Measurements from ENCODE around the gene TENM4.

The TENM4 gene

DNA sequence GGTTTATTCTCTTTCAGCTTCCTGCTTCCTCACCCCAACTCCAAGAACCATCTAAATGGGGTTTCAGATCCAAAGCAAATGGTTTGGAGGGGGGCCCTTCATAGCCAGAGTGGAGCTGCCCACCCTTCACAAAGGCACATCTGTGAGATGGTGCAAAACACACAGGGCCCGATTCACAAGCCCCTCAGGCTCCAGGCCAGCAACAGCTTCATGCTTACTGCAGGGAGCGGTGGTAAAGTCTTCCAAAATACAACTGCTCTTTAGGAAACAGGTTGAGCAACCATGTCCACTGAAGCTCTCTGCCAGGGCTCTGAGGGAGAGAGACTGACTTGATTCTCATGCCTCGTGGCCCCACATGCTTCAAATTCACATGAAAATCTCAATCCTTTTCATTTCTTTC is 653.1 kb downstream of the TENM4 start:
- TF ChIP-seq SP2 (tag by site-specific recombination; IDR thresholded peaks at IDR 0.05) (no peak), ZBTB20 (tag by site-specific recombination; IDR thresholded peaks at IDR 0.05) (no peak)
- ChIA-PET POLR2A (no interaction called here), CTCF (interaction anchor here (0.8 to 3.9 kb wide), 2 partner anchors 10 to 588 kb away, joined by 4 to 16 read pairs; no protein-coding TSS in a partner anchor)
- Histone ChIP-seq H3K4me3 (ENCODE audit: low read depth, low read length) (no peak overlapping the region), H3K36me3 (ENCODE audit: control insufficient read depth in 2 of 2, insufficient read depth in 1 of 2, low read length in 2 of 2) (no peaks in the 10 kb centered on the region), H3K9me3 (ENCODE audit: control insufficient read depth, insufficient read depth, low read depth, low read length) (no peaks in the 10 kb centered on the region), H3K4me1 (ENCODE audit: control insufficient read depth, insufficient read depth, low read length) (no peaks in the 10 kb centered on the region), H3K27ac (ENCODE audit: extremely low read depth, low read depth, low read length) (no peak overlapping the region)

DNA sequence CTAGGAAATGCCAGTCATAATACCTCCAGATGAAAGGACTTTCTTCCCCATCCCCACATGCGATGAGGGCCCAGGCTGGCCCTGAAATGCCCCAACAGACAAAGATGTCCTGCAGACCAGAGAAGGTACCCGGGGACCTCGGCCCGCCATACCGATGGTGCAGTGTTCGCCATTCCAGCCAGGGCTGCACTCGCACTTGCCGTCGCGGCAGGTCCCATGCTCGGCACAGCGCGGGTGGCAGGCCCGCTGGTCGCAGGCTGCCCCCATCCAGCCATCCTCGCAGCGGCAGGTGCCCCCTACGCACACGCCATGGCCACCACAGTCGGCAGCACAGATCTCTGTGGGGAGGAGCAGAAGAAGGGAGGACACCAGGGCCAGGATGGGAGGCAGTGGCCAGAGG is 654.1 kb downstream of the TENM4 start:
- ChIA-PET POLR2A (no interaction called here), CTCF (interaction anchor here (0.6 to 1.0 kb wide), 2 partner anchors 11 to 12 kb away, joined by 4 to 8 read pairs; no protein-coding TSS in a partner anchor)
- no peaks in the 10 kb centered on the region for H3K9me3 ChIP-seq (ENCODE audit: control insufficient read depth, insufficient read depth, low read depth, low read length)
- TF ChIP-seq ZNF214 (tag by site-specific recombination; IDR thresholded peaks at IDR 0.05; ENCODE audit: borderline replicate concordance) (no peak), ZFP41 (tag by site-specific recombination; IDR thresholded peaks at IDR 0.05; ENCODE audit: borderline replicate concordance) (no peak), ZNF157 (tag by site-specific recombination; IDR thresholded peaks at IDR 0.05) (no peak), ZNF114 (tag by site-specific recombination; IDR thresholded peaks at IDR 0.05) (no peak), ZNF624 (tag by site-specific recombination; IDR thresholded peaks at IDR 0.05) (no peak), ZNF302 (tag by site-specific recombination; IDR thresholded peaks at IDR 0.05; ENCODE audit: low read depth) (no peak), REPIN1 (tag by site-specific recombination; IDR thresholded peaks at IDR 0.05; ENCODE audit: low read depth) (no peak), ZNF670 (tag by site-specific recombination; IDR thresholded peaks at IDR 0.05; ENCODE audit: low read depth) (no peak), KLF9 (tag by site-specific recombination; IDR thresholded peaks at IDR 0.05; ENCODE audit: low read depth) (no peak), ZNF394 (tag by site-specific recombination; IDR thresholded peaks at IDR 0.05; ENCODE audit: borderline replicate concordance) (no peak), ZNF140 (tag by site-specific recombination; IDR thresholded peaks at IDR 0.05) (no peak), ZNF433 (tag by site-specific recombination; IDR thresholded peaks at IDR 0.05; ENCODE audit: low read depth) (no peak), SCRT2 (tag by site-specific recombination; IDR thresholded peaks at IDR 0.05) (no peak), ZNF24 (tag by site-specific recombination; IDR thresholded peaks at IDR 0.05) (no peak)
- H3K4me3 ChIP-seq (ENCODE audit: low read depth, low read length): no peak overlapping the region
- no peak overlapping the region for H3K27ac ChIP-seq (ENCODE audit: extremely low read depth, low read depth, low read length)
- H3K4me1 ChIP-seq (ENCODE audit: control insufficient read depth, insufficient read depth, low read length): no peaks in the 10 kb centered on the region
- no peaks in the 10 kb centered on the region for H3K36me3 ChIP-seq (ENCODE audit: control insufficient read depth in 2 of 2, insufficient read depth in 1 of 2, low read length in 2 of 2)

DNA sequence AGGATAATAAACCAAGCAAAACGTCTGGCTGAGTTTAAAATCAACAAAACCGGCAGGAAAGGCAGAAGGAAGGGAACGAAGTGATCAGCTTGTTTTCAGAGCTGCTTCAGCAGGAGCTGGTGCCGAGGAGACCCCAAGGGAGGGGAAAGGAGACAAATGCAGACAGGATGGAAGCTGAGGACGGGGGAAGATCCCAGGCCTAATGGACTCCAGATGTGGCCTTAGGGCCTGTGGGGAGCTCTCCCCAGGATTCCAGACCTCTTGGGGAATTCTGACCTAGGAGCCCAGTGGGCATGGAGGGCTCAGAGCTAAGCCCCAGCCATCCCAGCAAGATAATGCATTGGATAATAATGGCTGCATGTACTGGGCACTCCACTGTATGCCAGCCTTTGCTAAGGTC is 654.7 kb downstream of the TENM4 start:
- TF ChIP-seq ZNF610 (tag by site-specific recombination; IDR thresholded peaks at IDR 0.05; ENCODE audit: borderline replicate concordance) (no peak), ZNF843 (tag by site-specific recombination; IDR thresholded peaks at IDR 0.05) (no peak), YY1 (tag by site-specific recombination; IDR thresholded peaks at IDR 0.05) (no peak)
- TF ChIP-seq, protein P1, sequence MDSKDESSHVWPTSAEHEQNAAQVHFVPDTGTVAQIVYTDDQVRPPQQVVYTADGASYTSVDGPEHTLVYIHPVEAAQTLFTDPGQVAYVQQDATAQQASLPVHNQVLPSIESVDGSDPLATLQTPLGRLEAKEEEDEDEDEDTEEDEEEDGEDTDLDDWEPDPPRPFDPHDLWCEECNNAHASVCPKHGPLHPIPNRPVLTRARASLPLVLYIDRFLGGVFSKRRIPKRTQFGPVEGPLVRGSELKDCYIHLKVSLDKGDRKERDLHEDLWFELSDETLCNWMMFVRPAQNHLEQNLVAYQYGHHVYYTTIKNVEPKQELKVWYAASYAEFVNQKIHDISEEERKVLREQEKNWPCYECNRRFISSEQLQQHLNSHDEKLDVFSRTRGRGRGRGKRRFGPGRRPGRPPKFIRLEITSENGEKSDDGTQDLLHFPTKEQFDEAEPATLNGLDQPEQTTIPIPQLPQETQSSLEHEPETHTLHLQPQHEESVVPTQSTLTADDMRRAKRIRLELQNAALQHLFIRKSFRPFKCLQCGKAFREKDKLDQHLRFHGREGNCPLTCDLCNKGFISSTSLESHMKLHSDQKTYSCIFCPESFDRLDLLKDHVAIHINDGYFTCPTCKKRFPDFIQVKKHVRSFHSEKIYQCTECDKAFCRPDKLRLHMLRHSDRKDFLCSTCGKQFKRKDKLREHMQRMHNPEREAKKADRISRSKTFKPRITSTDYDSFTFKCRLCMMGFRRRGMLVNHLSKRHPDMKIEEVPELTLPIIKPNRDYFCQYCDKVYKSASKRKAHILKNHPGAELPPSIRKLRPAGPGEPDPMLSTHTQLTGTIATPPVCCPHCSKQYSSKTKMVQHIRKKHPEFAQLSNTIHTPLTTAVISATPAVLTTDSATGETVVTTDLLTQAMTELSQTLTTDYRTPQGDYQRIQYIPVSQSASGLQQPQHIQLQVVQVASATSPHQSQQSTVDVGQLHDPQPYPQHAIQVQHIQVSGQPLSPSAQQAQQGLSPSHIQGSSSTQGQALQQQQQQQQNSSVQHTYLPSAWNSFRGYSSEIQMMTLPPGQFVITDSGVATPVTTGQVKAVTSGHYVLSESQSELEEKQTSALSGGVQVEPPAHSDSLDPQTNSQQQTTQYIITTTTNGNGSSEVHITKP (tag by site-specific recombination; IDR thresholded peaks at IDR 0.05): no peak
- TF ChIP-seq, protein P2, sequence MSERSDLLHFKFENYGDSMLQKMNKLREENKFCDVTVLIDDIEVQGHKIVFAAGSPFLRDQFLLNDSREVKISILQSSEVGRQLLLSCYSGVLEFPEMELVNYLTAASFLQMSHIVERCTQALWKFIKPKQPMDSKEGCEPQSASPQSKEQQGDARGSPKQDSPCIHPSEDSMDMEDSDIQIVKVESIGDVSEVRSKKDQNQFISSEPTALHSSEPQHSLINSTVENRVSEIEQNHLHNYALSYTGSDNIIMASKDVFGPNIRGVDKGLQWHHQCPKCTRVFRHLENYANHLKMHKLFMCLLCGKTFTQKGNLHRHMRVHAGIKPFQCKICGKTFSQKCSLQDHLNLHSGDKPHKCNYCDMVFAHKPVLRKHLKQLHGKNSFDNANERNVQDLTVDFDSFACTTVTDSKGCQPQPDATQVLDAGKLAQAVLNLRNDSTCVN (tag by site-specific recombination; optimal IDR thresholded peaks at IDR 0.05): no peak
- TF ChIP-seq, protein P3, sequence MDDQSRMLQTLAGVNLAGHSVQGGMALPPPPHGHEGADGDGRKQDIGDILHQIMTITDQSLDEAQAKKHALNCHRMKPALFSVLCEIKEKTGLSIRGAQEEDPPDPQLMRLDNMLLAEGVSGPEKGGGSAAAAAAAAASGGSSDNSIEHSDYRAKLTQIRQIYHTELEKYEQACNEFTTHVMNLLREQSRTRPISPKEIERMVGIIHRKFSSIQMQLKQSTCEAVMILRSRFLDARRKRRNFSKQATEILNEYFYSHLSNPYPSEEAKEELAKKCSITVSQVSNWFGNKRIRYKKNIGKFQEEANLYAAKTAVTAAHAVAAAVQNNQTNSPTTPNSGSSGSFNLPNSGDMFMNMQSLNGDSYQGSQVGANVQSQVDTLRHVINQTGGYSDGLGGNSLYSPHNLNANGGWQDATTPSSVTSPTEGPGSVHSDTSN (CRISPR knock-in tag; IDR thresholded peaks at IDR 0.05): no peak
- TF ChIP-seq, protein P4, sequence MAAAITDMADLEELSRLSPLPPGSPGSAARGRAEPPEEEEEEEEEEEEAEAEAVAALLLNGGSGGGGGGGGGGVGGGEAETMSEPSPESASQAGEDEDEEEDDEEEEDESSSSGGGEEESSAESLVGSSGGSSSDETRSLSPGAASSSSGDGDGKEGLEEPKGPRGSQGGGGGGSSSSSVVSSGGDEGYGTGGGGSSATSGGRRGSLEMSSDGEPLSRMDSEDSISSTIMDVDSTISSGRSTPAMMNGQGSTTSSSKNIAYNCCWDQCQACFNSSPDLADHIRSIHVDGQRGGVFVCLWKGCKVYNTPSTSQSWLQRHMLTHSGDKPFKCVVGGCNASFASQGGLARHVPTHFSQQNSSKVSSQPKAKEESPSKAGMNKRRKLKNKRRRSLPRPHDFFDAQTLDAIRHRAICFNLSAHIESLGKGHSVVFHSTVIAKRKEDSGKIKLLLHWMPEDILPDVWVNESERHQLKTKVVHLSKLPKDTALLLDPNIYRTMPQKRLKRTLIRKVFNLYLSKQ (tag by site-specific recombination; IDR thresholded peaks at IDR 0.05; ENCODE audit: borderline replicate concordance): no peak
- Histone ChIP-seq H3K4me3 (ENCODE audit: low read depth, low read length) (no peak overlapping the region), H3K4me1 (ENCODE audit: control insufficient read depth, insufficient read depth, low read length) (no peaks in the 10 kb centered on the region), H3K9me3 (ENCODE audit: control insufficient read depth, insufficient read depth, low read depth, low read length) (no peaks in the 10 kb centered on the region), H3K27ac (ENCODE audit: extremely low read depth, low read depth, low read length) (no peak overlapping the region), H3K36me3 (ENCODE audit: control insufficient read depth in 2 of 2, insufficient read depth in 1 of 2, low read length in 2 of 2) (no peaks in the 10 kb centered on the region)
- ChIA-PET CTCF (interaction anchor here (0.6 to 1.0 kb wide), 3 partner anchors 12 to 13 kb away, joined by 4 to 8 read pairs (median 4); no protein-coding TSS in a partner anchor), POLR2A (no interaction called here)
